Measurements from ENCODE around the gene MORN5.

The MORN5 gene

GRCh38 chr9:122144836-122145591, 14.7 kb upstream of the MORN5 start:
- DNase-seq = no peak

GRCh38 chr9:122145592-122145863, 14.2 kb upstream of the MORN5 start:
- no peak for DNase-seq

- DNase-seq = no peak
Measured at GRCh38 chr9:122151267-122151828, 8.4 kb upstream of the MORN5 start.

GRCh38 chr9:122155796-122156195, 3.9 kb upstream of the MORN5 start:
- no peak for DNase-seq

- no peak for DNase-seq
Measured at GRCh38 chr9:122158202-122158601, 1.5 kb upstream of the MORN5 start.

- no peak for DNase-seq
Measured at GRCh38 chr9:122159925-122160246, 178 bp downstream of the MORN5 start.

- no peak for DNase-seq
Measured at GRCh38 chr9:122162415-122162814, 2.7 kb downstream of the MORN5 start.

GRCh38 chr9:122164286-122164685, 4.6 kb downstream of the MORN5 start:
- no peak for DNase-seq

- DNase-seq = no peak
Measured at GRCh38 chr9:122168356-122168755, 8.6 kb downstream of the MORN5 start.

GRCh38 chr9:122172131-122172530, 12.4 kb downstream of the MORN5 start:
- DNase-seq = no peak

GRCh38 chr9:122173670-122174069, 14.0 kb downstream of the MORN5 start:
- DNase-seq = no peak

GRCh38 chr9:122176916-122177315, 17.2 kb downstream of the MORN5 start:
- DNase-seq = no peak

GRCh38 chr9:122179054-122179689, 19.5 kb downstream of the MORN5 start:
- no peak for DNase-seq

- DNase-seq = no peak
Measured at GRCh38 chr9:122179690-122180074, 20.0 kb downstream of the MORN5 start.

GRCh38 chr9:122180633-122181032, 20.9 kb downstream of the MORN5 start:
- no peak for DNase-seq

GRCh38 chr9:122183501-122183900, 23.8 kb downstream of the MORN5 start:
- DNase-seq = no peak

GRCh38 chr9:122184551-122184950, 24.8 kb downstream of the MORN5 start:
- no peak for DNase-seq

GRCh38 chr9:122186301-122186700, 26.6 kb downstream of the MORN5 start:
- no peak for DNase-seq

GRCh38 chr9:122186777-122187470, 27.2 kb downstream of the MORN5 start:
- DNase-seq = no peak

- DNase-seq = no peak
Measured at GRCh38 chr9:122188369-122188768, 28.7 kb downstream of the MORN5 start.

GRCh38 chr9:122190597-122191381, 31.1 kb downstream of the MORN5 start:
- no peak for DNase-seq

GRCh38 chr9:122191584-122191983, 31.9 kb downstream of the MORN5 start:
- no peak for DNase-seq

GRCh38 chr9:122192261-122192875, 32.7 kb downstream of the MORN5 start:
- DNase-seq = no peak

Data from NCI-H1105 (cell line).